Endothelial cell of umbilical vein (primary cell): Measurements from ENCODE around the gene PTPRO. TPM values are rescaled to one million over a fixed set of nuclear protein-coding genes. Genes with fewer than 3 reads are reported as not detected.

Experiments
- BruUV-seq: library from RNA; stranded (reverse); fragments of 400-500 nt; replicated peaks from 2 replicates; lab custom pipeline; 2021; lab: Mats Ljungman, UMichigan
- CTCF ChIA-PET: fragments of 300-600, 350-600 bp; sonication (Branson Sonifier 250); formaldehyde crosslinking; loops from one replicate; lab custom pipeline; 2021; ENCODE audit warnings: antibody characterized with exemption, inconsistent platforms; lab: Charles Lee
- POLR2A ChIA-PET: fragments of 300-600, 350-600 bp; sonication (Branson Sonifier 250); formaldehyde crosslinking; loops from one replicate; lab custom pipeline; 2021; ENCODE audit warnings: antibody characterized with exemption, inconsistent platforms; lab: Charles Lee
- DNase-seq: peaks from one replicate; pipeline ENCODE4 v3.0.0-alpha.2; 2011; ENCODE audit warnings: low read depth, low spot score
- FAIRE-seq: peaks from 2 replicates; lab custom pipeline; 2011; peaks lifted over from hg19 to GRCh38; lab: Jason Lieb, UNC
- H2AFZ ChIP-seq: 2 replicates; pipeline ENCODE4 v1.6.0; 2012; ENCODE audit warnings: low read depth, low read length, control low read depth, inconsistent platforms
- H3K27ac ChIP-seq: 2 replicates; pipeline ENCODE4 v1.5.1; 2011; ENCODE audit warnings: low read depth, mild to moderate bottlenecking, control low read depth, low read length, moderate library complexity; ENCODE audit not compliant: insufficient read depth
- H3K27me3 ChIP-seq, 2 experiments: 2 replicates each; pipeline versions ENCODE4 v1.6.0 to v1.6.1; 2011; ENCODE audit warnings: low read length in 2 of 2, mixed read lengths in 1 of 2; ENCODE audit not compliant: control insufficient read depth in 2 of 2, insufficient read depth in 2 of 2
- H3K36me3 ChIP-seq, 2 experiments: 2 replicates in 1 of 2; 3 replicates in 1 of 2; pipeline ENCODE4 v1.5.1; 2011; ENCODE audit warnings: low read length in 2 of 2, mild to moderate bottlenecking in 1 of 2, moderate library complexity in 1 of 2; ENCODE audit not compliant: control insufficient read depth in 2 of 2, insufficient read depth in 2 of 2; ENCODE audit errors: extremely low read depth in 1 of 2
- H3K4me1 ChIP-seq: 3 replicates; pipeline ENCODE4 v1.5.1; 2011; ENCODE audit warnings: mild to moderate bottlenecking, low read length; ENCODE audit not compliant: control insufficient read depth, insufficient read depth; ENCODE audit errors: extremely low read depth
- H3K4me2 ChIP-seq: 2 replicates; pipeline ENCODE4 v1.6.1; 2011; ENCODE audit warnings: low read length, control low read depth, mixed read lengths; ENCODE audit not compliant: insufficient read depth
- H3K4me3 ChIP-seq, 3 experiments: fragments of 200-600 bp in 1 of 3; sonication (generic), shearing (Covaris generic) in 1 of 3; replicated peaks in 1 of 3; 2 replicates each; pipeline ENCODE4 v1.5.1; 2011 to 2016; ENCODE audit warnings: control low read depth in 3 of 3, low read length in 3 of 3, mild to moderate bottlenecking in 2 of 3, inconsistent platforms in 1 of 3, low read depth in 1 of 3, moderate library complexity in 1 of 3; ENCODE audit not compliant: insufficient read depth in 1 of 3
- H3K79me2 ChIP-seq: 2 replicates; pipeline ENCODE4 v1.6.0; 2012; ENCODE audit warnings: low read length, inconsistent platforms; ENCODE audit not compliant: control insufficient read depth, insufficient read depth
- H3K9ac ChIP-seq: replicated peaks from 2 replicates; pipeline ENCODE3; 2011; ENCODE audit warnings: low read length, control low read depth; ENCODE audit not compliant: insufficient read depth; ENCODE audit errors: extremely low read depth
- H3K9me1 ChIP-seq: replicated peaks from 3 replicates; pipeline ENCODE4 v1.6.0; 2011; ENCODE audit warnings: mild to moderate bottlenecking, low read length; ENCODE audit not compliant: control insufficient read depth, insufficient read depth; ENCODE audit errors: extremely low read depth
- H3K9me3 ChIP-seq: replicated peaks from 2 replicates; pipeline ENCODE4 v1.5.1; 2012; ENCODE audit warnings: low read length, inconsistent platforms; ENCODE audit not compliant: control insufficient read depth, insufficient read depth
- H4K20me1 ChIP-seq: replicated peaks from 2 replicates; pipeline ENCODE3; 2011; ENCODE audit warnings: mild to moderate bottlenecking, low read length; ENCODE audit not compliant: control insufficient read depth, insufficient read depth; ENCODE audit errors: extremely low read depth
- CTCF ChIP-seq, 2 donors: IDR thresholded peaks; 1 replicate in 1 of 2; 2 replicates in 1 of 2; pipeline ENCODE4 v1.5.1; 2011; ENCODE audit warnings: low read length in 2 of 2, mild to moderate bottlenecking in 2 of 2, moderate library complexity in 2 of 2, control low read depth in 1 of 2, inconsistent platforms in 1 of 2, low read depth in 1 of 2; ENCODE audit not compliant: insufficient read depth in 1 of 2; ENCODE audit errors: extremely low read depth in 1 of 2
- EZH2 ChIP-seq: IDR thresholded peaks from 2 replicates; pipeline ENCODE4 v1.6.1; 2012; ENCODE audit warnings: borderline replicate concordance, low read depth, mild to moderate bottlenecking, moderate library complexity, low read length, inconsistent platforms; ENCODE audit not compliant: severe bottlenecking
- FOS ChIP-seq: IDR thresholded peaks from 2 replicates; pipeline ENCODE4 v1.6.1; 2011; ENCODE audit warnings: mild to moderate bottlenecking, low read length, moderate library complexity, borderline replicate concordance; ENCODE audit not compliant: insufficient read depth
- JUN ChIP-seq: IDR thresholded peaks from 2 replicates; pipeline ENCODE4 v1.6.1; 2011; ENCODE audit warnings: borderline replicate concordance, low read depth; ENCODE audit not compliant: insufficient read length, insufficient read depth
- MYC ChIP-seq: IDR thresholded peaks from one replicate; pipeline ENCODE4 v1.6.1; 2011; ENCODE audit warnings: mild to moderate bottlenecking, low read depth, low read length
- POLR2A ChIP-seq: IDR thresholded peaks from 2 replicates; pipeline ENCODE4 v1.6.1; 2012; ENCODE audit warnings: low read depth, mild to moderate bottlenecking, control low read depth, low read length
- POLR2AphosphoS5 ChIP-seq: IDR thresholded peaks from 2 replicates; pipeline ENCODE4 v1.6.1; 2012; ENCODE audit warnings: low read depth, mild to moderate bottlenecking, control low read depth, low read length, moderate library complexity; ENCODE audit not compliant: insufficient read depth
- dilution Hi-C: fragments of 300-500 bp; cut with MboI; formaldehyde crosslinking; loops from one replicate; pipeline ENCODE4 v1.15.0; 2019; ENCODE audit warnings: low sequenced_read_pairs; ENCODE audit not compliant: extremely low pct_ligation_motif_present
- intact Hi-C: fragments of 100-400 bp; cut with micrococcal nuclease; formaldehyde crosslinking; loops from one replicate; pipeline ENCODE4 v1.10.0; 2022
- polyA plus RNA-seq, 4 experiments: library from polyadenylated mRNA; depleted of rRNA in 3 of 4; stranded (reverse) in 3 of 4; unstranded in 1 of 4; fragments of >200 nt; gene quantifications; 2 replicates each; pipeline versions ENCODE4 v1.2.1 to v1.2.3, GENCODE V29; 2011 to 2012; ENCODE audit warnings: missing spikeins in 1 of 4
- total RNA-seq: library from RNA; stranded (reverse); gene quantifications from 2 replicates; pipeline ENCODE4 v1.2.3, GENCODE V29; 2021
- TF ChIP-seq, protein P1 (sequence below): IDR thresholded peaks from 2 replicates; pipeline ENCODE4 v1.6.1; 2011; ENCODE audit not compliant: insufficient read depth, insufficient read length

PTPRO gene
- total and polyA plus RNA-seq, 2 donors (not counting 3 experiments of a cell fraction or from before 2014, with no cell fraction given) = not detected

DNA sequence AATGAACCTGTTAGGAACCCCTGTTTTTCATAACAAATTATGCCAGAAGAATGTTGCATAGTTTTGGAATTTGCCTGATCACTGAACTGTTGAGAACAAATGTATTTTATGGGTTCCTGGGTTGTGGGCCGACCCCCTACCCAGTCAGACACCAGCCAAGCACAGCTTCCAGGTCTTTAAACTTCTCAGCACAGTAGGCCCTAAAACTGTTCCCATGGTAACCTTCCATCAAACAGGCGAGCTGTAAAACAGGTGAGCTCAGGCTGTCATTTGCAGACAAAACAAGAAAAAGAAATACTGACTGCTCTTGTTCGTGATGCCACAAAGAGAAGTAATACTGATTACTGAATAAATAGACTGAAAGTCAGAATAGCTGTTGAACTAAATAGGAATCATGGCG lies 147.0 kb downstream of the PTPRO start:
- no peak overlapping the region for H3K9ac ChIP-seq
- no peaks in the 10 kb centered on the region for H3K4me1 ChIP-seq
- dilution Hi-C loops = no loop called here
- FAIRE-seq (no peak), DNase-seq (no peak)
- no TSS peak for BruUV-seq
- H2AFZ ChIP-seq = no peak overlapping the region
- H3K36me3 ChIP-seq = no peaks in the 10 kb centered on the region
- no peak overlapping the region for H3K4me3 ChIP-seq
- intact Hi-C loops = no loop called here
- TF ChIP-seq CTCF (IDR thresholded peaks at IDR 0.05; ENCODE audit: extremely low read depth in 1 of 2, insufficient read depth in 1 of 2, low read depth in 1 of 2, low read length in 2 of 2) (no peak), POLR2AphosphoS5 (no peak), JUN (no peak), EZH2 (no peak), FOS (no peak), MYC (no peak), POLR2A (no peak)
- TF ChIP-seq, protein P1, sequence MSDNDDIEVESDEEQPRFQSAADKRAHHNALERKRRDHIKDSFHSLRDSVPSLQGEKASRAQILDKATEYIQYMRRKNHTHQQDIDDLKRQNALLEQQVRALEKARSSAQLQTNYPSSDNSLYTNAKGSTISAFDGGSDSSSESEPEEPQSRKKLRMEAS = no peak
- no peak overlapping the region for H3K27ac ChIP-seq
- H3K9me3 ChIP-seq = no peaks in the 10 kb centered on the region
- H3K4me2 ChIP-seq = no peak overlapping the region
- ChIA-PET CTCF (interaction anchor here (1.7 kb wide), 1 partner anchor 63 kb away, joined by 5 read pairs; no protein-coding TSS in a partner anchor), POLR2A (no interaction called here)
- no peaks in the 10 kb centered on the region for H3K9me1 ChIP-seq
- peaks cover 2 to 6% of the 10 kb centered on the region in 2 experiments for H3K27me3 ChIP-seq
- H4K20me1 ChIP-seq = no peaks in the 10 kb centered on the region
- H3K79me2 ChIP-seq = no peaks in the 10 kb centered on the region
